ENCODE data around the gene OSBPL8.

GRCh38 chr12:76303365-76303764 is 256.2 kb downstream of the OSBPL8 start:
- TF ChIP-seq CTCF (IDR thresholded peaks at IDR 0.05; ENCODE audit: poor library complexity) (no peak), EZH2 (IDR thresholded peaks at IDR 0.05; ENCODE audit: borderline replicate concordance) (no peak)
